MM.1S (cell line): ENCODE data around the gene NHLRC4.

Experiments
- CTCF ChIP-seq: fragments of 300-600 bp; sonication (generic); IDR thresholded peaks from 2 replicates; pipeline ENCODE4 v1.5.1; 2016; ENCODE audit warnings: antibody characterized with exemption, low read length, mixed read lengths
- EZH2 ChIP-seq: fragments of 300-600 bp; sonication (generic); optimal IDR thresholded peaks from 2 replicates; pipeline ENCODE3; 2017; ENCODE audit warnings: low read depth, mild to moderate bottlenecking, antibody characterized with exemption, low read length, mixed read lengths

- TF ChIP-seq CTCF (no peak), EZH2 (no peak)
Measured at GRCh38 chr16:609316-609715, 42.5 kb downstream of the NHLRC4 start.
